ENCODE data around the gene GUCY1B1.

GUCY1B1 gene

DNA sequence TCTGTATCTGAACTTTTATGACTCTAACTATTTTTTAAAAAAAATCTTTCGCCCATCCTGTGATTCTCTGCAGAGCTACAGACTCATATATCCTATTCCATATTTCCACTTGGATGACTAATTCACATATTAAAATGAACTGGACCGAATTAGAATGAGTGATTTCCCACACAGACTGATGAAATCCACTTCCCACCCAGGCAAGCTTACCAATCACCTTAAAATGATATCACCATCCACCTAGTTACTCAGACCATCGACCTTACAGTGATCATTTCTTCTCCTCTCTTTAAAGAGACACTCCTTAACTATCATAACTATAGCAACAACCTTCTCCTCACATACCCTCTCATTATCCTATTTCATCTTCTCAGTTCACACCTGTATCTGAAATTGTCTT lies 34.1 kb upstream of the GUCY1B1 start:
- TF ChIP-seq, protein P1, sequence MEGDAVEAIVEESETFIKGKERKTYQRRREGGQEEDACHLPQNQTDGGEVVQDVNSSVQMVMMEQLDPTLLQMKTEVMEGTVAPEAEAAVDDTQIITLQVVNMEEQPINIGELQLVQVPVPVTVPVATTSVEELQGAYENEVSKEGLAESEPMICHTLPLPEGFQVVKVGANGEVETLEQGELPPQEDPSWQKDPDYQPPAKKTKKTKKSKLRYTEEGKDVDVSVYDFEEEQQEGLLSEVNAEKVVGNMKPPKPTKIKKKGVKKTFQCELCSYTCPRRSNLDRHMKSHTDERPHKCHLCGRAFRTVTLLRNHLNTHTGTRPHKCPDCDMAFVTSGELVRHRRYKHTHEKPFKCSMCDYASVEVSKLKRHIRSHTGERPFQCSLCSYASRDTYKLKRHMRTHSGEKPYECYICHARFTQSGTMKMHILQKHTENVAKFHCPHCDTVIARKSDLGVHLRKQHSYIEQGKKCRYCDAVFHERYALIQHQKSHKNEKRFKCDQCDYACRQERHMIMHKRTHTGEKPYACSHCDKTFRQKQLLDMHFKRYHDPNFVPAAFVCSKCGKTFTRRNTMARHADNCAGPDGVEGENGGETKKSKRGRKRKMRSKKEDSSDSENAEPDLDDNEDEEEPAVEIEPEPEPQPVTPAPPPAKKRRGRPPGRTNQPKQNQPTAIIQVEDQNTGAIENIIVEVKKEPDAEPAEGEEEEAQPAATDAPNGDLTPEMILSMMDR (IDR thresholded peaks at IDR 0.05): no peak

DNA sequence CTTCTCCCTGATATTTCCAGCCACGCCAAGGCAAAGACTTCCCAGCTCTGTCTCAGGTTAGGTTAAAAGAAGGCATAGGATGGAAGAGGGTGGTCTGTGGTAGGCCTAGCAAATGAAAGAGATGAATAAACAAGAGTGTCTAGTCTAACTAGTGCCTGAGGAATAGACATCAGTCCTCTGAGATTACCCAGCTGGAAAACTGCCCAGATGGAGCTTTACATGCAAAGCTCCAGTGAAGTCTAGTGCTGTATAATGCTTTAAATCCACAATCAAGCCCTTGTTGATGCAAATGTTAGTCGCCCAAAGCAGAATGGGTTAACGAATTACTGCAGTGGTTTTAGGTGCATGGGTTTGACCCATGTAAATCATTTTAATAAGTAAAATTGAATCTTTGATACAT lies 24.8 kb upstream of the GUCY1B1 start:
- TF ChIP-seq, protein P1 (IDR thresholded peaks at IDR 0.05): no peak

DNA sequence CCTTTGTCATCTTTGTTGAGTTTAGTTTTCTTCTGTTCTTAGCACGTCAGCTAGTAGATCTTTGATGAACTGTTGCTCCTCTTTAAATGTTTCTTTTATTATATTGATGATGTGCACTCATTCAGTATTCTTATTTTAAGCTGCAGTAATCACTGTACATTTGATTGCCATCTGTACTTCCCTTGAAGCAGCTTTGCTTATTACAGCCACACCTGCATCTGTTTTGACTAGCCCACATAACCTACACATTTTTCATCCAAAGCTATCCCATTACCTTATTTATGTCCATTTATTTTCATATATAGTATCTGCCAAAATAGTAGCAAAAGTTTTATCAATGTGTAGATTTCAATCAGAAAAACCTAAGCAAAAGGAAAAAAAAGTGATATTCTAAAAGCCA lies 23.9 kb upstream of the GUCY1B1 start:
- TF ChIP-seq, protein P1 (IDR thresholded peaks at IDR 0.05): no peak

DNA sequence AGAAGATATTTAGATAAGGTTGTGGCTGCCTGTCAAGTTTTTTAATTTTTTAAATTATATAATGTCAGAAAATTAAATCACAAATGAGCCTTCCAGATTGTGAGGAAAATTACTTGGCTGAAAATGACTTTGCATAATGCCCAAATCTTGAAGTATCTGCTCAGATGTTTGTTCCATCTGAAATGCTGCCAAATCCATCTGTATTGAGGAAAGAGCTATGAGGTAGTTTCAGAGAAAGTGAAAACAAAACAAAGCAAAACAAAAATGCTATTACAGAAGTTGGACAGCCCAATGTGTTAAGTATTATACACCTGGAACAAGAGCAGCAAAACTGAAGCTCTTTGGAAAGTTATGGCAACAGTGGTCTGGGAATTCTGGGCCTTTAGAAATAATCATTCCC lies 23.3 kb upstream of the GUCY1B1 start:
- TF ChIP-seq, protein P1 (IDR thresholded peaks at IDR 0.05): no peak

DNA sequence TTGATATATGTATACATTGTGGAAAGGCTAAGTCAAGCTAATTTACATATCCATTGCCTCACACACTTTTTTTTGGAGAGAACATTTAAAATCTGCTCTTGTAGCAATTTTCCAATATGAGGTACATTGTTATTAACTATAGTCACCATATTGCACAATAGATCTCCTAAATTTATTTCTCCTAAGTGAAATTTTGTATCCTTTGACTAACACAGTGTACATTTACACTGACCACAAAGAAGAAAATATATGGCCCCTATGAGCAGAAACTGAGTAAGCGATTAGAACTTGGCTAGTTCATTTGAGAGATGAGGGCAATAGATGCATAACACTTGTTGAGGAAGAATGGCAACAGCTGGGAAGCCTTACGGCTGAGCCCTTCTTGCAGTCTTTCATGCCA lies 20.3 kb upstream of the GUCY1B1 start:
- TF ChIP-seq, protein P1 (IDR thresholded peaks at IDR 0.05): no peak

DNA sequence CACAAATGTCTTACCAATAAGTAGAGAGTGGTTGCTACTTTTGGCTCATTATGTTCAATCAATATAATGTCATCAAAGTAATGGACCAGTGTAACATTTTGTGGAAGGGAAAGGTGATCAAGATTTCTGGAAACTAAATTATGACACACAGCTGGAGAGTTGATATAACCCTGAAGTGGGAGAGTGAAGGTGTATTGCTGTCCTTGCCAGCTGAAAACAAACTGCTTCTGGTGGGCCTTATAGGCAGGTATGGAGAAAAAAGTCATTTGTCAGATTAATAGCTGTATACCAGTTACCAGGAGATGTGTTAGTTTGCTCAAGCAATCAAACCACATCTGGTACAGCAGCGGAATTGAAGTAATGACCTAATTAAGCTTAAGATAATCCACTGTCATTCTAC lies 17.3 kb upstream of the GUCY1B1 start:
- TF ChIP-seq, protein P1 (IDR thresholded peaks at IDR 0.05): no peak

DNA sequence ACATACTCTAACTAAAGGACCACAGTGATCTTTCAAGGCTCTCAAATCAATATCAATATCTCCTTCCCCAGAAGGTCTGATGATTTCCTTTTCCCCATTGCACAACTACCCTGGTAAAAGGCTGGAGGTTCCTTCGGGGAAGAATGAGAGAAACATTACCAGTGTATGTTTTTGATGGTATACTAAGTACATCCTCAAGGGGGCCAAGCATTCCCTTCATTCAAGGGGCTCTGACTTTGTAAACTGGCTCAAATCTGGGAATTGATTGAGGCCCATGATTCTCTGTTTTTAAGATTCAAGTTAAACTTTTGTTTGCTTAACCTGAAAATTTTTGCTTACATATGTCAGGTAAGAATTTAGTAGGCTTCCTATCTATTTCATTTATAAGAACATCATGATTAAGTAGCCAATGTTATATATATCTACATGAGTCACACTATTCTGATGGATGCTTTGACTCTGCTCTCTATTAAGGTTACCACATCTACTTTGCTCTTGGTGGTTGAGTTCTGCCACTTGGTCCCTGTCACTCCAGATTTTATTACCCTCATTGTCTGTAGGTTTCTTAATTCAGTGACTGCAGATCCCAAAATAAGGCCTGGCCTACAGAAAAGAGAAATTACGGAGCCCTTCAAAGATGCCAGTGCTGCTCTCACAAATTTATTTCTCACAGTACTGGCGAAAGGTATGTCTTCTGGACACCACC lies 16.4 kb upstream of the GUCY1B1 start:
- TF ChIP-seq, protein P1 (IDR thresholded peaks at IDR 0.05): no peak

DNA sequence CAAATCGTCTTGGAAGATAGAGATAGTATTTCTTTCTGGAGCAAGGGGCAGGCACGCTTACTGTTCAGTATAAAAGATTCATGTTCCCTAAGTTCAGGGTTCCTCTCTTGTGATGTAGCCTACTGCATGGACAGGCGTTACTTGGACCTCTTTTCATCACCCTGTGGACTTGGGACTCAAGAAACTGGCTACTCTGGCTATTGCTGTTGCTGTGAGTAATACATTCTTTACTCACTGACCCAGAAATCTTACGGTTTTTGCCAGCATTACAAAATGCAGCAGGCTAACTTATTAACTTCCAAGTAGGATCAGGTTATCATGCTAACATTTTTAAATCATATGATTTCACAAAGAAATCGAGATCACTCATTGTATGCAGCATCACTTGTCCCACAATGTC lies 12.8 kb upstream of the GUCY1B1 start:
- TF ChIP-seq, protein P1 (IDR thresholded peaks at IDR 0.05): no peak
